ENCODE measurements around the gene HAPLN2. TPM values are rescaled to one million over a fixed set of nuclear protein-coding genes. Genes with fewer than 3 reads are reported as not detected.

The HAPLN2 gene
- total RNA-seq, 1 donor from 2014 or later = not detected

GRCh38 chr1:156656806-156657740 lies 37.9 kb downstream of the HAPLN2 start:
- TF ChIP-seq, protein P1, sequence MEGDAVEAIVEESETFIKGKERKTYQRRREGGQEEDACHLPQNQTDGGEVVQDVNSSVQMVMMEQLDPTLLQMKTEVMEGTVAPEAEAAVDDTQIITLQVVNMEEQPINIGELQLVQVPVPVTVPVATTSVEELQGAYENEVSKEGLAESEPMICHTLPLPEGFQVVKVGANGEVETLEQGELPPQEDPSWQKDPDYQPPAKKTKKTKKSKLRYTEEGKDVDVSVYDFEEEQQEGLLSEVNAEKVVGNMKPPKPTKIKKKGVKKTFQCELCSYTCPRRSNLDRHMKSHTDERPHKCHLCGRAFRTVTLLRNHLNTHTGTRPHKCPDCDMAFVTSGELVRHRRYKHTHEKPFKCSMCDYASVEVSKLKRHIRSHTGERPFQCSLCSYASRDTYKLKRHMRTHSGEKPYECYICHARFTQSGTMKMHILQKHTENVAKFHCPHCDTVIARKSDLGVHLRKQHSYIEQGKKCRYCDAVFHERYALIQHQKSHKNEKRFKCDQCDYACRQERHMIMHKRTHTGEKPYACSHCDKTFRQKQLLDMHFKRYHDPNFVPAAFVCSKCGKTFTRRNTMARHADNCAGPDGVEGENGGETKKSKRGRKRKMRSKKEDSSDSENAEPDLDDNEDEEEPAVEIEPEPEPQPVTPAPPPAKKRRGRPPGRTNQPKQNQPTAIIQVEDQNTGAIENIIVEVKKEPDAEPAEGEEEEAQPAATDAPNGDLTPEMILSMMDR (conservative IDR thresholded peaks at IDR 0.05; ENCODE audit: low read depth, low read length) = peak; percentile 89
- DNase-seq (ENCODE audit: low read depth) = no peak
- peak overlapping the region; percentile 20 for H3K4me3 ChIP-seq (ENCODE audit: low read depth, low read length)

GRCh38 chr1:156657741-156658319 lies 38.6 kb downstream of the HAPLN2 start:
- TF ChIP-seq, protein P1 (conservative IDR thresholded peaks at IDR 0.05; ENCODE audit: low read depth, low read length) = no peak
- peak overlapping the region; percentile 20 for H3K4me3 ChIP-seq (ENCODE audit: low read depth, low read length)
- no peak for DNase-seq (ENCODE audit: low read depth)

DNA sequence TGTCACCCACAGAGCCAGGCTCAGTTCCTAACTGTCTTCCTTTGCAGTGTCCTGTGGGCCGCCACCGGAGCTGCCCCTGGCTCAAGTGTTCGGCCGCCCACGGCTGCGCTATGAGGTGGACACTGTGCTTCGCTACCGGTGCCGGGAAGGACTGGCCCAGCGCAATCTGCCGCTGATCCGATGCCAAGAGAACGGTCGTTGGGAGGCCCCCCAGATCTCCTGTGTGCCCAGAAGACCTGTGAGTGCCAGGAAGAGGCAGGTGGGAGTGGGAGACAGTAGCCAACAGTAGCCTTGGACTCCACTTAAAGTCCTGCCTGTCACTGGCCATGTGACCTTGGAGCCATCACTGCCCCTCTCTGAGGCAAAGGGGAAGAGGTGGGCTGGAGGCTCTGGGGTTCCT lies 39.3 kb downstream of the HAPLN2 start:
- TF ChIP-seq, protein P1 (conservative IDR thresholded peaks at IDR 0.05; ENCODE audit: low read depth, low read length) = no peak
- no peak for DNase-seq (ENCODE audit: low read depth)
- H3K4me3 ChIP-seq (ENCODE audit: low read depth, low read length) = no peak overlapping the region

DNA sequence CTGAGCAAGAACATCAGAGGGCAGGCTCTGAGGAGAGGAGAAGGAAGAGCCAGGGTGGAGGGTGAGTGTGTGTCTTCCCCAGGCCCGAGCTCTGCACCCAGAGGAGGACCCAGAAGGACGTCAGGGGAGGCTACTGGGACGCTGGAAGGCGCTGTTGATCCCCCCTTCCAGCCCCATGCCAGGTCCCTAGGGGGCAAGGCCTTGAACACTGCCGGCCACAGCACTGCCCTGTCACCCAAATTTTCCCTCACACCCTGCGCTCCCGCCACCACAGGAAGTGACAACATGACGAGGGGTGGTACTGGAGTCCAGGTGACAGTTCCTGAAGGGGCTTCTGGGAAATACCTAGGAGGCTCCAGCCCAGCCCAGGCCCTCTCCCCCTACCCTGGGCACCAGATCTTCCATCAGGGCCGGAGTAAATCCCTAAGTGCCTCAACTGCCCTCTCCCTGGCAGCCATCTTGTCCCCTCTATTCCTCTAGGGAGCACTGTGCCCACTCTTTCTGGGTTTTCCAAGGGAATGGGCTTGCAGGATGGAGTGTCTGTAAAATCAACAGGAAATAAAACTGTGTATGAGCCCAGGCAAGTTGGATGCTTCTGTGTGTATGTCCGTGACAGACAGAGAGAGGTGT lies 39.8 kb downstream of the HAPLN2 start:
- no peak for DNase-seq (ENCODE audit: low read depth)
- TF ChIP-seq, protein P1 (conservative IDR thresholded peaks at IDR 0.05; ENCODE audit: low read depth, low read length) = no peak
- H3K4me3 ChIP-seq (ENCODE audit: low read depth, low read length) = peak overlapping the region; percentile 42

DNA sequence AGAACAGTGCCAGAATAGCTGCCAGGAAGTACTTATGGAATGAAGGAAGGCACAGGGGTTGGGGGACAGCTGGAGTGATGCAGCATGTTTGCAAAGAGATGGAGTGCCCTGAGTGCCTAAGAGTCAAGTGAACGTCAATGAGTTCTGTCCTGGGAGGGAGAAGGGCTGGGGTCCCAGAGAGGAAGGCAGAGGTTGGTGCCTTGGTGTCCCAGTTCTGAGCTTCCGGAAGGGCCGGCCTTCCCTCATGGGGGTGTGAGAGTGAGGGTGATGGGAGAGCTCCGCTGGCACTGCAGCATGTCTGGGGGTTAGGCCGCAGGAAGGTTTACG lies 40.4 kb downstream of the HAPLN2 start:
- TF ChIP-seq, protein P1 (conservative IDR thresholded peaks at IDR 0.05; ENCODE audit: low read depth, low read length) = no peak
- H3K4me3 ChIP-seq (ENCODE audit: low read depth, low read length) = peak overlapping the region; percentile 42
- no peak for DNase-seq (ENCODE audit: low read depth)

- TF ChIP-seq, protein P1 (conservative IDR thresholded peaks at IDR 0.05; ENCODE audit: low read depth, low read length) = peak; percentile 96
- peak; percentile 65 for DNase-seq (ENCODE audit: low read depth)
- H3K4me3 ChIP-seq (ENCODE audit: low read depth, low read length) = peak overlapping the region; percentile 68
These were observed 41.0 kb downstream of the HAPLN2 start for GRCh38 chr1:156659988-156660751.
